ENCODE results near the gene RASGRP4.
"Not testable (repeated sequence)": the region's sequence is repeated elsewhere in the genome, so short reads cannot be mapped to it uniquely, and the experiment has no call there.

RASGRP4 gene

DNA sequence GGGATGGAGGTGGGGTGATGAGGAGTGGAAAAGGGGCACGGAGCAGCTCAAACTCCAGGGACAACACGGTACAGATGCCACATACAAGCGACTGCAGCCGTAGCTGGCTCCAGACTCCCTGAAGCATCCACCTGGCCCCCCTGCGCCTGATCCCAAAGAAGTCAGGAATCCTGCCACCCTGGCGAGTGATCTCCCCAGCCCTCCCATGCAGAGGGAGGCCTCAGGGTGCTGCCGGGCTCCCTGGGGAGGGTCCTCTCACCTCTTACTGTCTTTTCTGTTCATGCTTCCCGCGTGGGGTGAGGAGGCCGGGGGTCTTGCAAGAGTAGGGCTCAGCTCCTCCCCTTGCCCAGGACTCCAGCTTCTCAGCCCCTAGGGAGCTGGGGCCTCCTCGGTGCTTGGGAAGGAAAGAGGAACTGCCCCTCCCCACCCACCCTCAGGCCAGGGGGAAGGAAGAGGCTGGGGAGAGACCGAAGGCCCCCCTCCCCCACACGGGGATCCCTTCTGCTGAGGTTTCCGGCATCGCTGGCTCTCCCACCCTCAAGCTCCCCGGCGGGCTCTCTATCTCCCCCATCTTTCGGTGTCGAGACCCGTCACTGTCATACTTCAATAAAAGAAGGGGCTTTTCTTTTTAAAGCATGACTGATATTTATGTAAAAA is at the start of gene RASGRP4:
RASGRP4 (minus strand) TSS at position 410 of the 657 bp plus-strand sequence; CDS start at position 282, 128 bp downstream.
- DNase-seq: no peak

DNA sequence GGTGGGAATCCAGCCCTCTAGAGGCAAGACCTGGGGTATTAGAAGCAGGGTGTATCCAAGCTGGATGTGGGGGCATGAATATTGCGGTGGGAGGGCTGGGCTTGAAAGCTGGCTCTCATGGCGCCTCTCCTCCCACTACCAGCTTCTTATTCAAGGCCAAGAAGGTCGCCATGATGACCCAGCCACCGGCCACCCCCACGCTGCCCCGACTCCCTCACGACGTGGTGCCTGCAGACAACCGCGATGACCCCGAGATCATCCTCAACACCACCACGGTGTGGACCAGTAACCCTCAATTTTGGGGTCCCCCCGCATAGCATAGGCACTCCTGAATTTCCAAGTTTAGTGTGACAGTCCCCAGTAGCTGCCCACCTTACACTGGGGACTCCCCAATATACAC is 49.2 kb upstream of the RASGRP4 start:
- no peak for DNase-seq

DNA sequence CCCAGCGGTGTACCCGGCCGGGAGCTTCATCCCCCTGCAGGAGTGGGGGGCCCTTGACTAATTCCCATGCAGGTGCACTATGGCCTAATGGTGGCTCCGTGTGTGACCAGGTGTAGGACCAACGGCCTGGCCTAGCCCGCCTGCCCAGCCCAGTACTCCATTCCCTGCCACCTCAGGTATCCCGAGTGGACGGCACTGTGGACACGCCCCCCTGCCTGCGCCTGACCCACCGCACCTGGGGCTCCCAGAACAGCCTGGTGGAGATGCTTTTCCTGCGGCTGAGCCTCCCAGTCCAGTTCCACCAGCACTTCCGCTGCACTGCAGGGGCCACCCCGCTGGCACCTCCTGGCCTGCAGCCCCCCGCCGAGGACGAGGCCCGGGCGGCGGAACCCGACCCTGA is 47.2 kb upstream of the RASGRP4 start:
- no peak for DNase-seq

DNA sequence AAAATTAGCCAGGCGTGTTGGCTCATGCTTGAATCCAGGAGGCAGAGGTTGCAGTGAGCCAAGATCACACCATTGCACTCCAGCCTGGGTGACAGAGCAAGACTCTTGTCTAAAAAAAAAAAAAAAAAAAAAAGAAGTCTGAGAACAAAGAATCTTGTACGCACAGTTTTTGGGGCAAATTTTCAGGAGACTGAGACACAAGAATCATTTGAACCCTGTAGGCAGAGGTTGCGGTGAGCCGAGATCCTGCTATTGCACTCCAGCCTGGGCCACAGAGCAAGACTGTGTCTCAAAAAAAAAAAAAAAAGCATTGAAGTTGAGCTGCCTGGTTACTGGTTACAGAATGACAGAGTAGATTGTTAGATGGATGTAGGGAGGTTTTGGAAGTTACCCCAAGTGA is 46.7 kb upstream of the RASGRP4 start:
- not testable (repeated sequence) for DNase-seq

- DNase-seq: peak in 1 of 2 experiments; percentile 2
Measured at GRCh38 chr19:38470788-38471480, 44.9 kb upstream of the RASGRP4 start.

- no peak for DNase-seq
Measured at GRCh38 chr19:38469151-38469550, 43.1 kb upstream of the RASGRP4 start.

DNA sequence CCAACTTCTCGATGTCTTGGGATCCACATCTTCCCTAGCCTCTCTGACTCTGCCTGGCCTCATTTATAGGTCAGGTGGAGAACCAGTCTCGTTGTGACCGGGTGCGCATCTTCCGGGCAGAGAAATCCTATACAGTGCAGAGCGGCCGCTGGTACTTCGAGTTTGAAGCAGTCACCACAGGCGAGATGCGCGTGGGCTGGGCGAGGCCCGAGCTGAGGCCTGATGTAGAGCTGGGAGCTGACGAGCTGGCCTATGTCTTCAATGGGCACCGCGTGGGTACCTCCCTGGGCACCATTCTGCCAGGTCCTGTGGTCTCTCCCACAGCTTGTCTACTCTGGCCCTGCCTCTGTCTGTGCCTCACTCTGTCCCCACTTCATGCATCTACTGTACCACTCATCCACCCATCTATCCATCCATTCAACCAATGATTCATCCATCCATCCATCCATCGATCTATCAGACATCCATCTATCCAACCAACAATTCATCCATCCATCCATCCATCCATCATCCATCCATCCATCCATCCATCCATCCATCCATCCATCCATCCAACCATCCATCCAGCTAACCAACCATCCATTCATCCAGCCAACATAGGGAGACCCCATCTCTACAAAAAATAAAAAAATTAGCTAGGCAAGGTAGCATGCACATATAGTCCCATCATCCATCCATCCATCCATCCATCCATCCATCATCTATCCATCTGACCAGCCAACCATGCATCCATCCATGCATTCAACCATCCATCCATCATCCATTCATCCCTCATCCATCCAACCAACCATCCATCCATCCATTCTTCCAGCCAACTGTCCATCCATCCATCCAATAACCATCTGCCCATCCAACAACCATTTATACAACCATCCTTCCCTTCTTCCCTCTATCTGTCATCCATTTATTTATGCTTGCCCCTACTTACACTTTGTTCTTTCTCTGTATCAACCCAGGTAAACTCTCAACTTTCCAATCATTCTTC is 41.8 kb upstream of the RASGRP4 start:
- DNase-seq: no peak

DNA sequence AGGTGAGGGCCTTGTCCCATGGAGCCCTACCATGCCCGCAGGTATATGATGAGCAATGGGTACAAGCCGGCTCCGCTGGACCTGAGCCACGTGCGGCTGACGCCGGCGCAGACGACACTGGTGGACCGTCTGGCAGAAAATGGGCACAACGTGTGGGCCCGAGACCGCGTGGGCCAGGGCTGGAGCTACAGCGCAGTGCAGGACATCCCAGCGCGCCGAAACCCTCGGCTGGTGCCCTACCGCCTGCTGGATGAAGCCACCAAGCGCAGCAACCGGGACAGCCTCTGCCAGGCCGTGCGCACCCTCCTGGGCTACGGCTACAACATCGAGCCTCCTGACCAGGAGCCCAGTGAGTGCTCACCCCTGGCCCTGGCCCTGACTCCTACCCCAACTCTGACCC is 40.0 kb upstream of the RASGRP4 start:
- DNase-seq: no peak

GRCh38 chr19:38464421-38465082 is 38.5 kb upstream of the RASGRP4 start:
- DNase-seq: no peak

DNA sequence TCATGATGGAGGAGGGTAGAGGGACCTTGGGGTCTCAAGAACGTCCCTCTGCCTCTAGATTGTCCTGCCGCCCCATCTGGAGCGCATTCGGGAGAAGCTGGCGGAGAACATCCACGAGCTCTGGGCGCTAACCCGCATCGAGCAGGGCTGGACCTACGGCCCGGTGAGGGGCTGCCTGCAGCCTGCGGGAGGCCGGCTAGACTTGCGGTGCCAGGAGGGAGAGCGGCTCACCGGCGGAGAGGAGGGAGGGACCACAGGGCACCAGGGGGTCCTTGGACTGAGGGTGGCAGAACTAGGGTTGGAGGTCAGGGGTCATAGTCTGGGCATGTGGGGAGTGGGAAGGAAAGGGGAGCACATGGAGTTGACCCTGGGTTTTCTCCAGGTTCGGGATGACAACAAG is 37.3 kb upstream of the RASGRP4 start:
- DNase-seq: no peak

GRCh38 chr19:38458991-38459390 is 33.0 kb upstream of the RASGRP4 start:
- DNase-seq: no peak

DNA sequence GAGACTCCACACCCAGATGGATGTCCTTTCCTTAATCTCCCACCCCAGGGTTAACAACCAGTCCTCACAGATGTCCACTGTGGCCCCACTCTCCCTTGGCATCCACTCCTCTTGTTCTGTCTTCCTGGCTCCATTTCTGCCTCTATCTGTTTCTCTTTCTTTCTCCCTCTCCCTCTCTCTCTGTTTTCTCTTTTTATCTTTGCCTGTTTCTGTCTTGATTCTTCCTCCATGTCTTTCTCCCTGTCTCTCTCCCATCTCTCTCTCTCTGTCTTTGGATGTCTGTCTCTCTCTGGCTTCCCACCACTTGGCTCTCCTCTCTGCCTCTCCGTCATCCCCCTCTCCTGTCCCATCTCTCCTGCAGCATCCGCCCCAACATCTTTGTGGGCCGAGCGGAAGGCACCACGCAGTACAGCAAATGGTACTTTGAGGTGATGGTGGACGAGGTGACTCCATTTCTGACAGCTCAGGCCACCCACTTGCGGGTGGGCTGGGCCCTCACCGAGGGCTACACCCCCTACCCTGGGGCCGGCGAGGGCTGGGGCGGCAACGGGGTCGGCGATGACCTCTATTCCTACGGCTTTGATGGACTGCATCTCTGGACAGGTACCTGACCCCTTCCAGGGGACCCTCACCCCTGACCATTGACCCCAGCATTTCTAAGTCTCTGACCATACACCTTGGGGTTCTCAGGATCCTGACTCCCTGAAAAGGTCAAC is 31.8 kb upstream of the RASGRP4 start:
- no peak for DNase-seq

DNA sequence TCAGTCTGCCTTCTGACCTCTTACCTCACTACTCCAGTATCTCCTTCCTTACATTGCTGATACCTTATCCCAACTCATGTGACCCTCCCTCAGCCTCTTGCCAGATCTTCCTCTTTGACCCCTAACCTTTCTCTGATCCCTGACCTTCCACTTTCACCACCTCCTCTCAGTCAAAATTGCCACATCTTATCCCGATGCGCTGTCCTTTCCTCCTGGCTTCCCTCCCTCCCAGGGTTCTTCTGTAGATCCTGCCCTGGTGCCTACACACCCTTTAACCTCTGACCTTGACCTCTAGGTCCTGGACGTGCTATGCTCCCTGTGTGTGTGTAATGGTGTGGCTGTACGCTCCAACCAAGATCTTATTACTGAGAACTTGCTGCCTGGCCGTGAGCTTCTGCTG is 31.2 kb upstream of the RASGRP4 start:
- no peak for DNase-seq

DNA sequence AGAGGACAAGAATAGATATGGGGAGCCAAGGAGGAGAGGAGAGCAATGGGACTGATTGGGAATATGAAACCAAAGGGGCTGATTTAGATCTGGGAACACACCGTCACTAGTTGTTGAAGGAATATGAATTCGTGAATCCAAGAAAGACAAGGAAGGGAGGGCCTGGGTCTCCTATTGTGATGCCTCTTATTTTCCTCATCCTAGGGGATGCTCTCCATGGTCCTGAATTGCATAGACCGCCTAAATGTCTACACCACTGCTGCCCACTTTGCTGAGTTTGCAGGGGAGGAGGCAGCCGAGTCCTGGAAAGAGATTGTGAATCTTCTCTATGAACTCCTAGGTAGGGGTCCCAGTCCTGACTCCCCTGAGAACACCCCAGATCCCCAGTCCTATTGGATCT is 29.0 kb upstream of the RASGRP4 start:
- DNase-seq: no peak

GRCh38 chr19:38453596-38453995 is 27.6 kb upstream of the RASGRP4 start:
- DNase-seq: no peak

- DNase-seq: no peak
Measured at GRCh38 chr19:38452430-38453366, 26.7 kb upstream of the RASGRP4 start.

DNA sequence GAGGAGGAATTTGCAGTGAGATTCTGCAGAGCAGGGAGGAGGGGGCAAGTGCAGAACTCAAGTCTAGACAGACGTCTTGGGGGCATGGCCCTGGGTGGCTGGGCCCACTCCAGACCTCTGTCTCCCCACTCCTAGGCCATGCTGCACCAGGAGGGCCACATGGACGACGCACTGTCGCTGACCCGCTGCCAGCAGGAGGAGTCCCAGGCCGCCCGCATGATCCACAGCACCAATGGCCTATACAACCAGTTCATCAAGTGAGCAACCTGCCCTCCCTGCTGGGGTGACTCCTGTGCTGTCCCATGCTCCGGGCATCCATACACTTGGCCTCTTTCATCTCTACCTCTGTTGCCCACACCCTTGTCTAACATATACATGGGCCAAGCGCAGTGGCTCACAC is 25.6 kb upstream of the RASGRP4 start:
- DNase-seq: no peak

GRCh38 chr19:38451036-38451435 is 25.0 kb upstream of the RASGRP4 start:
- DNase-seq: no peak

GRCh38 chr19:38449518-38449917 is 23.5 kb upstream of the RASGRP4 start:
- no peak for DNase-seq

DNA sequence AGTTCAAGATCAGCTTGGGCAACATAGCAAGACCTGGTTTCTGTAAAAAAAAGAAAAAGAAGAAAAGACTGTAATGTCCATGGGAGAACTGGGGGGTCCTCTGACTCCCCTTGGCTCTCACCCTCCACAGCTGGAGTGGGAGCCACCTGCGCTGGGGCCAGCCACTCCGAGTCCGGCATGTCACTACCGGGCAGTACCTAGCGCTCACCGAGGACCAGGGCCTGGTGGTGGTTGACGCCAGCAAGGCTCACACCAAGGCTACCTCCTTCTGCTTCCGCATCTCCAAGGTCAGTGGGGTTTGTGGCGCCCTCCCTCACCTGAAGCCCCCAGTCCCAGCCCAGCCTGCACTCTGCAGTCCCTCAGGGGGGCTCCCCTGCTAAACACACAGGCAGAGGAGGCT is 22.2 kb upstream of the RASGRP4 start:
- DNase-seq: no peak

DNA sequence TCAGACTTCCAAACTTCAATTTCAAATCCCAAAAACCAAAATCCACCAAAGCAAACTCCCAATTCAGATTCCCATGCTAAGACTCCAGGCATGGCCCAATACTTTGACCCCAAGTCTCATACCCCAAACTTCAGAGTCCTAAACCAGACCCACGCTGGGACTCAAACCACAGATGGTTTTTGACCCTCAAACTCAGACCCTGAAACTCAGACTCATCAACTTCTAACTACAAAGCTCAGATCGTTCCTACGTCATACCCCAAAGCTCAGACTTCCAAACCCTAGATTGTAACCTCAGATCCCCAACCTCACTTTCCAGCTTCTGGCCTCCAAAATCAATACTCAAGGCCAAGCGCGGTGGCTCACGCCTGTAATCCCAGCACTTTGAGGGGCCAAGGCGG is 19.3 kb upstream of the RASGRP4 start:
- no peak for DNase-seq

Data from cerebellar nuclear complex (tissue), 1 donor.